GM12872 (cell line): Measurements from ENCODE around the gene CDC45.

ENCODE experiments used
- CTCF ChIP-seq: IDR thresholded peaks from 3 replicates; pipeline ENCODE4 v1.5.1; 2011; ENCODE audit warnings: low read depth, mild to moderate bottlenecking, low read length, moderate library complexity; ENCODE audit not compliant: insufficient read depth

Gene CDC45

GRCh38 chr22:19463008-19463407, 16.7 kb upstream of the CDC45 start:
- TF ChIP-seq CTCF: no peak

- no peak for TF ChIP-seq CTCF
These were observed 15.9 kb upstream of the CDC45 start for GRCh38 chr22:19463491-19464469.

- TF ChIP-seq CTCF: no peak
These were observed 15.2 kb upstream of the CDC45 start for GRCh38 chr22:19464546-19464945.

- no peak for TF ChIP-seq CTCF
These were observed 14.7 kb upstream of the CDC45 start for GRCh38 chr22:19464975-19465374.

- TF ChIP-seq CTCF: no peak
These were observed 13.5 kb upstream of the CDC45 start for GRCh38 chr22:19466126-19466716.

- no peak for TF ChIP-seq CTCF
These were observed 12.6 kb upstream of the CDC45 start for GRCh38 chr22:19466848-19467752.

- TF ChIP-seq CTCF: no peak
These were observed 11.8 kb upstream of the CDC45 start for GRCh38 chr22:19467912-19468311.
